ENCODE data around the gene MMP1. TPM values are rescaled to one million over a fixed set of nuclear protein-coding genes. Genes with fewer than 3 reads are reported as not detected.

MMP1 gene
- total RNA-seq, 1 donor from 2014 or later = 0.26 TPM

DNA sequence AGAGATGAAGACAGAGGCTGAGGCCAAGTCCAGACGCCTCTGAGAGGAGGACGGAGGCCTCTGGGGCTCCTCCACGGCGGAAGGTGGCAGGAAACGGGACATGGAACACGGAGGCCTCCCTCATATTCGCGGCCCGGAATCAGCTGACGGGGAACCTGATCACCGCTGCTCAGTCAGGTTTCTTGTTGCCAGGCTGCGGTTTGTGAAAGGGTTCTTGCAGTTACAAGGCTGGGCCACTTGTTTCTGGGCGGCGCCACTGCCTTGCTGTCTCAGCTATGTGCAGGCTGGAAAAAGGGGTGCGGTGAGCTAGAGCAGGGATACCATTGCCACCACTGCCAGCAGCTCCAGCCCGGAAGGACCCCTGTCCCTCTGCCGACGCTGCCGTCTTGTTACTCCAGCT lies 10.0 kb upstream of the MMP1 start:
- no peak for DNase-seq (ENCODE audit: low spot score)

DNA sequence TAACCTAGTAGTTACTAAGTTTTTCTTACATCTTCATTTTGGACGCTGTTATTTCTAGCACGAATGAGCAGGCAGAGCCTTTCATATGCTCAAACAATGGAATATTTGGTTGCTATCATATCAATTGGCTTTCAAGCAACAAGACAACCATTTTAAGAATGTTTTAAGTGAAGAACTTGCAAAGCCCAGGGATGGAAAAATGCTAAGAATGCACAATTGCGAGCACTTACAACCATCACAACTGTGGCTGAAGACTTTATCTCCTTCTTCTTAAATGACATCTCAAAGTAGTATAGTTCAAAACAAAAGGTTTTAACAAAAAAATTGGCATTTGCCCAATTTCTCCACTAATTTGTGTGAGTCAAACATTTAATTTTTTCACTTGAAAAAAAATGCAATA lies 8.3 kb upstream of the MMP1 start:
- no peak for DNase-seq (ENCODE audit: low spot score)

DNA sequence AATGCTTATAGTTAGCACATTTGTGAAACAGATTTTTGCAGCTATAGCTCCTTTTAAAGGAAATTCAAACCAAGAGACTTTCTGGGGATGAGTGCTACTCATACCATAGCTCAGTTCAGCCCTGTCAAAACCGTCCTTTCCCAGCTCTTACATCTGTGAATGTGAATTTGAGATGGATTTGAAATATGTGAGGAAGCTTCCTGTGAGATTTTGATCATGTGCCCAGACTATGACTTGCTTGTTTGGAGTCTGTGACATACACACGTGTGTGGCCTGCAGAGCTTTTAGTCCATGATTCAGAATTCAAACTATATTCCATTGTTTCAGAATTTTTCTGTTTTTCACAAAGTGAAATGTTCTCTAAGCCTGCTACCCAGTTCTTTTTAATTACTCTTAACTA lies 4.4 kb upstream of the MMP1 start:
- DNase-seq (ENCODE audit: low spot score) = no peak

DNA sequence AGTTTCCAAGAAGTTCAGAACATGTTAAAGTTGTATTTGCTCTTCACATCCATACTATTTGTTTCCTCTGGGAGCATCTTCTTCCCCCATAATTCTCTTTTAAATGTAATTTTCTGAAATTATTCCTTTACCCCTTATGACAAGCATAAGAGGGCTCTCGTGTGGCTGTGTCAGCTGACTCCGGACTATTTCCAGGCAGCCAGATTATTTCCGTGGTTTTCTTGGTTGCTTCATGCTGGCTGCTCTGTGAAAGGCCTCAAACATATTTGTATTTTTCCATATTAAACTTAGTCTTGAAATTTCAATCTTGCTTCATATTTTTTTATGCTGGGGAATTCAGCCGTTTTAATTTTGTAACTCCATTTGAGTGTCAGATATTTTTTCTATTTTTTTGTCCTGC lies 2.8 kb upstream of the MMP1 start:
- no peak for DNase-seq (ENCODE audit: low spot score)

DNA sequence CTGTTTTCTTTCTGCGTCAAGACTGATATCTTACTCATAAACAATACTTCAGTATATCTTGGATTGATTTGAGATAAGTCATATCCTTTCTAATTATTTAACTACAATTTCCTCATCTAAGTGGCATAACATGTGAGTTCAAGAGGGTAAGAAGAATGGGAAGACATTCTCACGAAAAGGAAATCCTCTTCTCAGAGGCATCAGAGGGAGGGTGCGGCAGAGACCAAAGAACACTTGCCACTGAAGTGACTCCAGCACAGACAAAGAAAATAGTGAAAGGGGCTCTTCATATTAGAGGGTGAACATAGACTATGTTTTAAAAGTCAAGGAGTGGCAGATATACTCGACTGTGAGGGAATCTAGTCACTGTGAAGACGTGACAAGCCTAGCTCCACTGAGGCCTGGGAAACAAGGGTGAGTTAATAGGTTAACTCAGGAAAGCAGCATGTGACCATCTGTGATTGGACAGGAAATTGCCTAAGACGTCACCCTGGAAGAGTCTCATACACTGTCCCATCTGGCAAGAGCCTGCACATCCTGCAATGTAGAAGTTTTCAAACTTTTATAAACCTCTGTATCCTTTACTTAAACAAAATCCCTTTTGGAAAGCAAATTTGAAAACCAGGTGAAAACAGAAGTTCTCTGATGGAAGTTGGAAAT lies 1.9 kb upstream of the MMP1 start:
- no peak for DNase-seq (ENCODE audit: low spot score)

DNA sequence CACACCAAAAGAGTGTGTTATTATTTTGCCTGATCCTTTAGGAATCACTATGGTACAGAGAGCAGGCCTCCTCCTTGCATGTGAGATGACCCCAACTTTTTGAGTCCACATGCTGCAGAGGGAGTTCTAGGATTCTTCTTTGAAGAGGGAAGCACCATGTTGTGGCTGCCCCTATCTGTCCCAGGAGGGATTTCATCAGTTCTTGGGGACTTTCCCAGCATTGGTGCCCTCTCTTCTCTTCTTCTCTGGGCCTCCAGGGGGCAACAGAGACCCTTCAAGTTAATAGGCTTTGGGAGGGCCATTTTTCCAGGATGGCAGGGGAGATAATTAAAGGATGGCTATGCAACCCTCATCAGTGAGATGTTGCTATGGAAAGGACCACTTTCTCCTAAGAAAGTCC lies 3.6 kb downstream of the MMP1 start:
- no peak for DNase-seq (ENCODE audit: low spot score)

DNA sequence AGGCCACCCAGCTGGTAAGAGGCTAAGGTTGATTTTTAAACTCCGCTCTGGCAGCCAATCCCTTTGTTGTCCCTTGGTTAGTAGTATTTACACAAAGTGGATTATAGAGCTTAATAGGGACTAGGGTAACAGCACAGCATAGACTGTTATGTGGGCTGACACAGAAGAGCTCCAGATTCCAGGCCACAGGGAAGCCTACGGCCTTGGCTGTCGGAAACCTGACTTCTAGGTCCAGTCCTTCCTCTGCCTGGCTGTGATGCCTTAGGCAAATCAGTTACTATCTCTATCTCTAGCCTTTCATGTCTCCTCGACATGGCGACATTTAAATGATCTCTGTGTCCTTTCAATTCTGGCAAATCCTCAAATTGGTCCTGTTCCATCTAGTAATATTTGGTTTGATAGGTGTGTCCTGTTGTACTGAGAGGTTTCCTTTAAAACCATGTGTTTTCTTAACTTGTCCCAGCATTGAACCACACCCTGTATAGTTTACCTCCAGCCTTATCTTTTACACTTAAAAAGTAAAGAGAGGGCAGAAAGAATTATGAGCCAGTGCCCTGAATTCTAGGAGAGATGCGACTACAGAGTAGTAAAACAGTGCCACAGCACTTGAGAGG lies 4.2 kb downstream of the MMP1 start:
- DNase-seq (ENCODE audit: low spot score) = no peak

DNA sequence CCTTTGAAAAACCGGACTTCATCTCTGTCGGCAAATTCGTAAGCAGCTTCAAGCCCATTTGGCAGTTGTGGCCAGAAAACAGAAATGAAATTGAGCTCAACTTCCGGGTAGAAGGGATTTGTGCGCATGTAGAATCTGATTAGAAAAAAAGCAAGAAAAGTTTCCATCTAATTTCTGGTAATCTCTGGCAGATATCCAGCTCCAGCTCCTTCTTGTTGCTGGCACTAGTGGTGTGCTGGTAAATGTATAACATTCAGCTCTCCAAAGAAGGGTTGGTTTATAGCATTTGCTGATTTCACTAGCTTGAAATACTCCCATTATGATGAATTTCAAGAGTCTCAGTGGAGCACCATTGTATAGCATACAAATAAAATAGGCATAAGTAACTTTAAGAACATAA lies 5.4 kb downstream of the MMP1 start:
- no peak for DNase-seq (ENCODE audit: low spot score)

DNA sequence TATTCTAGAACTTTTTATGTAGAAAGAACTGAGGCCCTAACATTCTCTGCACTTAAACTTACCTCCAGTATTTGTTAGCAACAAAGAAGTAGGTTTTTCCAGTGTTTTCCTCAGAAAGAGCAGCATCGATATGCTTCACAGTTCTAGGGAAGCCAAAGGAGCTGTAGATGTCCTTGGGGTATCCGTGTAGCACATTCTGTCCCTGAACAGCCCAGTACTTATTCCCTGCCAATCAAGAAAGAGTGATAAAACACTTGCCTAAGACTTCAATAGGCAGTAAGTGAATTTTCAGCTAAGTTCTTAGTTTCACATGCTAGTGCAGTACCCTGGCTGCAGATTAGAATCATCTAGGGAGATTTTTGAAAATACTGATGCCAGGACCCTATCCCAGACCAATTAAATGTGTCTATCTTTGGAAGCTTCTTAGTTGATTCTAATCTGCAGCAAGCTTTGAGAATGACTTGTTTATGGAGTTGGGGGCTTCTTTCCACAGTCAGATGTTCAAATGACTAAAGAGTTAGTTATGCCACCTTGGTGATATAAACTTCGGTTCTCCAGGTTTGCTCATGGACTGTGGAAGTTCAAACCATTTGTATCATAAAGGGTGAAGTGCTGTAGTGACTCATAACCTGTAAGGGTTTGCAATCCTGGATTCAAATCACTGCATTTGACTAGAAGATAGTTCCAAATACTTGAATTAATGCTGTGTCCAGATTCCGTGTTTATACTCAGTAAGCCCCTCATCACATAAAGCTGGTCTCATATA lies 6.5 kb downstream of the MMP1 start:
- DNase-seq (ENCODE audit: low spot score) = no peak

DNA sequence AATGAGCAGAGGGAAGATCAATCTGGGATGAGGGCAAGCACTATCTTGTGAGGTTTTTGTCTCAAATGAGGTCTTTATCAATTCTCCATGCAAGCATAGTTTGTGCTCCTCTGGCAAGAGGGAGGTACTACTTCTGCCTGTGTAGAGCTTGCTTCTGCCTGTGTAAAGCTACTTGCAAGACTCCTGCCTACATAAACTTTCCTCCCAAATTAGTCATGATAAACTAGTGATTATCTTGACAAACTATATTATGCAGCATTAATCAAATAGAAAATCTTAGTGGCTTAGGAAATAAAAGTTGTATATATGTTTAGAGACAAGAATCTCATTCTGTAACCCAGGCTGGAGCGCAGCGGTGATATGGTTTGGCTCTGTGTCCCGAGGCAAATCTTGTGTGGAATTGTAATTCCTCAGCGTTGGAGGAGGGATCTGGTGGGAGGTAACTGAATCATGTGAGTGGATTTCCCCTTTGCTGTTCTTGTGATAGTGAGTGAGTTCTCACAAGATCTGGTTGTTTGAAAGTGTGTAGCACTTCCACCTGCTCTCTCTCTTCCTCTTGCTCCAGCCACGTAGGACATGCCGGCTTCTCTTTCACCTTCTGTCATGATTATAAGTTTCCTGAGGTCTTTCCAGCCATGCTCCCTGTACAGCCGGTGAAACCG lies 9.5 kb downstream of the MMP1 start:
- DNase-seq (ENCODE audit: low spot score) = no peak

DNA sequence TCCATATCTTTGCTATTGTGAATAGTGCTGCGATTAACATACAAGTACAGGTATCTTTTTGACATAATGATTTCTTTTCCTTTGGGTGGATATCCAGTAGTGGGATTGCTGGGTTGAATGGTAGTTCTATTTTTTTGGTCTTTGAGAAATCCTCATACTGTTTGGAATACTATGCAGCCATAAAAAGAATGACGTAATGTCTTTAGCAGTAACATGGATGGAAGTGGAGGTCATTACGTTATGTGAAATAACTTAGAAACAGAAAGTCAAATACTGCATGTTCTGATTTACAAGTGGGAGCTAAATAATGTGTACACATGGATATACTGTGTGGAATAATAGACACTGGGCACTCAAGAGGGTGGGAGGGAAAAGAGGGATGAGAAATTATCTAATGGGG lies 13.6 kb downstream of the MMP1 start:
- no peak for DNase-seq (ENCODE audit: low spot score)

DNA sequence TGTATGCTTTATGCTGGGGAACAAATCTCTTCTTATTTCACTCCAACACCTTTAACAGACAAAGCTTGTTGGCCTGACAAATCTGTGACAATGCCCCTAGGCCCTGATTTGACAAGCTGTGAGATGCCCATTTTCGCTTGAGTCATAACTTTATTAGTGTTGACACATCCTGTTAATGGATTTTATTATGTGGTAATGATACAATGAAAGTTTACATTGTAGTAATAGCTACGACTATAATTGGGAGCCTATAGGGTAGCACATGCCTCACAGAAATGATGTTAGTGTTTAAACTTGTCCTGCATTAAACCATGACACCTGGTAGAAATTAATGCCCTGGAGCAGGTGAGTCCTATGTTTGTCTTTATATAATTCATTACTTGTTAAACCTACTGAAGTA lies 14.2 kb downstream of the MMP1 start:
- DNase-seq (ENCODE audit: low spot score) = no peak

DNA sequence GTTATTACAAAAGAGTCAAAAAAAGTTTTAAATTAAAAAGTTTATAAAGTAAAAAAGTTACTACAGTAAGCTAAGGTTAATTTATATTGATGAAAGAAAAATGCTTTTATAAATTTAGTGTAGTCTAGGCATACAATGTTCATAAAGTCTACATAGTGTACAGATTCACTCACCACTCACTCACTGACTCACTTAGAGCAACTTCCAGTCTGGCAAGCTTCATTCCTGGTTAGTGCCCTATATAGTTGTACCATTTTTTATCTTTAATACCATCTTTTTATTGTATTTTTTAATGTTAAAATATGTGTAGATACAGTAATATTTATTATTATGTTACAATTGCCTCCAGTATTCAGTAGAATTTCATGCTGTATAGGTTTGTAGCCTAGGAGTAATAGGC lies 14.9 kb downstream of the MMP1 start:
- no peak for DNase-seq (ENCODE audit: low spot score)

DNA sequence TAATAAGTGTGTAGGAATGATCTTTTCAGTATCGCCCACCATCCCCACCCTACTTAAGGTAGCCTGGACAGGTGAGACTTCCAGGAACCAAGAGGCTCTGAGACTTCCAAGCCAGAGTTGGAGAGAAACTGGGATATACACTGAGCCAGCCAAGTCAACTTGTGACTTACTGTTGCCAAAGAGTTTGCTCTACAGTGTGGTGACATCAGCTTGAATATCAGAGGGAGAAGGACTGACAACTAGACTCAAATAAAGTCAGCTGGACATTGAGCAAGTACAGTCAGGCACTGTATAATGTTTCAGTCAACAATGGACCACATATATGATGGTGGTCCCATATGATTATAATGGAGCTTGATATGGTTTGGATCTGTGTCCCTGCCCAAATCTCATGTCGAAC lies 16.3 kb downstream of the MMP1 start:
- no peak for DNase-seq (ENCODE audit: low spot score)

DNA sequence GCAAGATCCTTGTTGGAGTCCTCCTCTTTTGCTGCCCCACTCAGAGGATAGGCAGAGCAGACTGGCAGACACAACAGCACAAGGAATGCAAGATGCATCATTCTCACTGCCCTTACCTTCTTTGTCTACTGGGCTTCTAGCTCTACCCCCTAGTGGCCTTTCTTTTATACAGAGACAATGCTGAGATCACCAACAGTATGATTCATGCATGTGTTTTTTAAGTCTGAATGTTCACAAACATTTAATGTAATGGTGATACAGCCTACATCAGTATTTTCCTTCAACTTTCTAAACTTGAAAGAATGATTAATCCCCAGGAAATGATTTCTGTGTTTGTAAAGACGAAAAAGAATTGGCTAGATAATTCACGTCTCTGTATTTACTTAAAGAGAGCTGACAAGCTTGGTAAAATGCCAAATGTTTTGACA lies 17.5 kb downstream of the MMP1 start, which contains the start of gene MMP10:
TSS of gene MMP10 (minus strand) at position 138 of the 428 bp plus-strand sequence. CDS start at position 101, 37 bp downstream.
- DNase-seq (ENCODE audit: low spot score) = no peak

DNA sequence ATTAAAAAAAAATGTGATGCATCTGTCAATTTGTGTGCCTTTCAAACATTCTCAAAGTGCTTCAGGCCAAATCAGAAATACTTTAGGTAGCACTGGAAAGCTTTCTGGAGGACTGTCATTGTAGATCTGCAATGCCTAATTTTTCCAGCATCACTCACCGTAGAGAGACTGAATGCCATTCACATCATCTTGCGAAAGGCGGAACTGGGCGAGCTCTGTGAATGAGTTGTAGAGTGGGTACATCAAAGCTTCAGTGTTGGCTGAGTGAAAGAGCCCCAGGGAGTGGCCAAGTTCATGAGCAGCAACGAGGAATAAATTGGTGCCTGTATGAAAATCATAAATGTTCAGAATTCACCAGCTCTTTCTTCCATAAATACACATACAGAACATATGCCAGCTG lies 21.5 kb downstream of the MMP1 start:
- DNase-seq (ENCODE audit: low spot score) = no peak

DNA sequence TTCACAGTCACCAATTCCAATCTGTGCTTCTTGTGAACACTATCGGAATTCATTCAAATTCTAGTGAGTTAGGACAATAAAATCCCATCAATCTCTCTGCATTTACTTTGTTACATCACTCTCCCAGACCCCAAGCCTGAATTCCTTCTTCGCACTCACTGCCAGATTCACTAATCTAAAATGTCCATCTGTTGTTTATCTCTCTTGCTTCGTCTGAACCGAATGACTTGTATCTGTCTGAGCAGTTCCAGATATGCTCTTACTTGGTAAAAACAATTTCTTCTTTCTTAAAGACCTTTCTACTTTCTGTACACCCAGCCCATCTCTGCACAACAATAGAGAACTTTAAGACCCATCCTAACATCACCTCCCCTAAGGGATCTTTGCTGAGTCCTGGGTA lies 24.6 kb downstream of the MMP1 start:
- DNase-seq (ENCODE audit: low spot score) = no peak

DNA sequence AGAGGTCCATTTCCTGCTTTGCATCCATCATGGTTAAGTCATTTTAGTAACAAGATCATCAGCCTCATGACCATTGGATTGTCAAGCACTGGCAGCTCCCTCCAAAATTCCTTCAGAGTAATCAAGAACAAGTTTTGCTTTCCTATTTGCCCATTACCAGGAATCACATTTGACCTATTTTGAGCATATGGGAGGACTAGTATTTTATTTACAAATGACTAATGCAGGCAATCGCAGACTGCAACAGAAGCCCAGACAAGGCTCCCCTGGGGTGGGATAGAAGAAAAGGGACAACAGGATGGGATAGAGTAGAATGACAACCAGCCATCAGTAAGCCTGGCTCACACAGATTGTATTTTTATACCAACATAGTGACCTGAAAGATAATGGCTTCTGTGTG lies 26.6 kb downstream of the MMP1 start:
- no peak for DNase-seq (ENCODE audit: low spot score)

DNA sequence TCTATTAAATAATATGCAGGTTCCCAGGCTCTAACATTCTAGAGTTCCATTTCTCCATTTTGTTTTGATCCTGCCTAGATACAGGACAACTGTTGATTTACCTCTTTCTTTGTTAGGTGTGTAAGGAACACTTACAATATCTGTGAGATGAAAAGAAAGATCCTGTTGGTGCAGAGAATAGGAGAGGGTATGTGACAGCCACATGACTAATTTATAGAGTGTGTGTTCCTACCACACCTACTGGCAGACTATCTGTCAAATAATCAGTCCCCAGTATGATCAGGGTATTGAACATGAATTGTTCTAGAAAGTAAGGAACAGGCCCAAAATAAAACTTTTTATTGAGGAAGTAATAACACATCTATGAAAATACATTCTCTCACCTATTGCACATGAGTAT lies 27.8 kb downstream of the MMP1 start:
- DNase-seq (ENCODE audit: low spot score) = no peak

DNA sequence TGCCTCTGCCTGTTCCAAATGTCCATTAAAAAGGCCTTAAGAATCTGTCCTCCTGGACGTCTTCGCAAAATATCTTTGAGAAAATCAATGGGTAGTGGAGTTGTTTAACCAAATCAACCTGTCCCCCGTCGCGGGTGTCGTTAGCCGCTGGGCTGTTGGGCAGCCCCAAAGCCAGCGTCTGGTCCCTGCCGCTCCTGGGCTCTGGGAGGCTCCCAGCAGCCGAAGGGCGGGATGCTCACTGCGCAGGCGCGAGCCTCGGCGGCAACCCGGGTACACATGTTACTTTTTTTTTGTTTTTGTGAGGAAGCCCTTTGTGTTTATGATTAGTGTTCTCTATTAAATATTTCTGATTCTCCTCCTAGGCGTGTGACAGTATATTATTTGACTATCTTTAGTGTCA lies 30.2 kb downstream of the MMP1 start:
- no peak for DNase-seq (ENCODE audit: low spot score)

DNA sequence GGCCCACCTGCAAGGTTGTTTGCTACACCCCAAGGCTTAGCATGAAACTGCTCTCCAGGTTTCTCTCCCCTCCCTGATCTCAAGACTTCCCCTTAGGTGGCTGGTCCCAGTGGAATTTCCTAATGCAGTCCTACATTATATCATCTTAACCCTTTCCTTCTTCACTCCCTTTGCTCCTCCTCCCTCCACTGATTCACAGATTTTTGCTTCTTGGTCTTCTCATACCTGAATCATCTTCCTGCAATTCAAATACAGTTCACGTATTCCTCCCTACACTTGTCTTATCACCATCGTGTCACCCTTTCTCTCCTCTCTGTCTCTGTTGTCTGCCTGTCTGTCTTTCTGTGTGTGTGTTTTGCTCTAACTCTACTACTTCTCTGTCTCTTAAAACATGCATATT lies 34.5 kb downstream of the MMP1 start:
- DNase-seq (ENCODE audit: low spot score) = no peak

DNA sequence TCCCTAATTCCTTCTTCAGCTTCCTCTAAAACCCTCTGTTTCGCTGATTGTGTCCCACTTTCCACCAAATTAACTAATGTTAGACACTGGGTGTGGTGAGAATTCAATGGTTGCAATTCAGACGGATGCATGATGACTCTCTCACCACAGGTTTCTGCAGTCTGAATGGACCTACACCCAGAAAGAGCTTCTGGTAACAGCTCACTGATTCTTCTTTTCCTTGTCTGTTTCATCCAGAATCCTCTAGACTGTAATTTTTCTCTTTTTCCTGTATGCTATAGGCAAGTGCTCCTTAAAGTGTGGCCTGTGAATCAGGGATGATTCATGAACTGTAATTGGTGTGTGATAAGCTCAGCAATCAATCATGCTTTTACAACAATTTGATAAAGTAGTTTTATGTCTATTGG lies 35.6 kb downstream of the MMP1 start:
- no peak for DNase-seq (ENCODE audit: low spot score)
